HEK293 (cell line): ENCODE measurements around the gene GLB1L.

Experiments
- CTCF ChIP-seq: fragments of 450-650 bp; formaldehyde crosslinking; IDR thresholded peaks from 2 replicates; pipeline ENCODE4 v1.5.1; 2016; ENCODE audit warnings: missing biosample characterization, missing genetic modification characterization
- PATZ1 ChIP-seq: fragments of 450-650 bp; formaldehyde crosslinking; IDR thresholded peaks from 2 replicates; pipeline ENCODE4 v1.5.1; 2016; ENCODE audit warnings: missing biosample characterization, missing genetic modification characterization
- YY1 ChIP-seq: fragments of 450-650 bp; formaldehyde crosslinking; IDR thresholded peaks from 2 replicates; pipeline ENCODE4 v1.5.1; 2018; ENCODE audit warnings: missing biosample characterization, missing genetic modification characterization
- ZFP3 ChIP-seq: fragments of 450-650 bp; formaldehyde crosslinking; IDR thresholded peaks from 2 replicates; pipeline ENCODE4 v1.5.1; 2016; ENCODE audit warnings: low read depth, missing biosample characterization, missing genetic modification characterization
- ZIC2 ChIP-seq: fragments of 450-650 bp; formaldehyde crosslinking; IDR thresholded peaks from 2 replicates; pipeline ENCODE4 v1.5.1; 2016; ENCODE audit warnings: missing biosample characterization, missing genetic modification characterization
- ZNF707 ChIP-seq: fragments of 450-650 bp; formaldehyde crosslinking; IDR thresholded peaks from 2 replicates; pipeline ENCODE4 v1.5.1; 2016; ENCODE audit warnings: missing biosample characterization, missing genetic modification characterization

- no peak for TF ChIP-seq CTCF
- TF ChIP-seq ZNF707 (tag by site-specific recombination): no peak
- no peak for TF ChIP-seq PATZ1 (tag by site-specific recombination)
- no peak for TF ChIP-seq YY1
- no peak for TF ChIP-seq ZFP3
- no peak for TF ChIP-seq ZIC2 (tag by site-specific recombination)
Observed at GRCh38 chr2:219216535-219216915, 28.7 kb downstream of the GLB1L start.
